Measurements from ENCODE around the gene CDR2. TPM values are rescaled to one million over a fixed set of nuclear protein-coding genes. Genes with fewer than 3 reads are reported as not detected.

CDR2 gene
- total and polyA plus RNA-seq, 8 donors: 8.9 to 198 (median 22.2) TPM

GRCh38 chr16:22320572-22321339 lies 53.7 kb downstream of the CDR2 start:
- no peak for DNase-seq
- TF ChIP-seq, protein P1, sequence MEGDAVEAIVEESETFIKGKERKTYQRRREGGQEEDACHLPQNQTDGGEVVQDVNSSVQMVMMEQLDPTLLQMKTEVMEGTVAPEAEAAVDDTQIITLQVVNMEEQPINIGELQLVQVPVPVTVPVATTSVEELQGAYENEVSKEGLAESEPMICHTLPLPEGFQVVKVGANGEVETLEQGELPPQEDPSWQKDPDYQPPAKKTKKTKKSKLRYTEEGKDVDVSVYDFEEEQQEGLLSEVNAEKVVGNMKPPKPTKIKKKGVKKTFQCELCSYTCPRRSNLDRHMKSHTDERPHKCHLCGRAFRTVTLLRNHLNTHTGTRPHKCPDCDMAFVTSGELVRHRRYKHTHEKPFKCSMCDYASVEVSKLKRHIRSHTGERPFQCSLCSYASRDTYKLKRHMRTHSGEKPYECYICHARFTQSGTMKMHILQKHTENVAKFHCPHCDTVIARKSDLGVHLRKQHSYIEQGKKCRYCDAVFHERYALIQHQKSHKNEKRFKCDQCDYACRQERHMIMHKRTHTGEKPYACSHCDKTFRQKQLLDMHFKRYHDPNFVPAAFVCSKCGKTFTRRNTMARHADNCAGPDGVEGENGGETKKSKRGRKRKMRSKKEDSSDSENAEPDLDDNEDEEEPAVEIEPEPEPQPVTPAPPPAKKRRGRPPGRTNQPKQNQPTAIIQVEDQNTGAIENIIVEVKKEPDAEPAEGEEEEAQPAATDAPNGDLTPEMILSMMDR (IDR thresholded peaks at IDR 0.05): no peak
- no peak for TF ChIP-seq EP300 (IDR thresholded peaks at IDR 0.05)
- TF ChIP-seq POLR2AphosphoS5 (IDR thresholded peaks at IDR 0.05): no peak
- TF ChIP-seq POLR2A (IDR thresholded peaks at IDR 0.05): no peak
- H3K27ac ChIP-seq: no peak overlapping the region
- no peaks in the 10 kb centered on the region for H3K9me3 ChIP-seq
- no peaks in the 10 kb centered on the region for H3K27me3 ChIP-seq
- H3K4me3 ChIP-seq: no peak overlapping the region
- peaks cover 64 to 100% (median 99%) of the 10 kb centered on the region in 4 donors for H3K36me3 ChIP-seq
- intact Hi-C loops (cut with DNase I; ENCODE audit: low total_unique reads): no loop called here
- WGBS, 5 donors: 75 to 82% (median 78%) methylated on average over 13 of the region's 13 CpGs
- H3K4me1 ChIP-seq: peaks cover 0 to 12% (median 5%) of the 10 kb centered on the region in 4 donors

DNA sequence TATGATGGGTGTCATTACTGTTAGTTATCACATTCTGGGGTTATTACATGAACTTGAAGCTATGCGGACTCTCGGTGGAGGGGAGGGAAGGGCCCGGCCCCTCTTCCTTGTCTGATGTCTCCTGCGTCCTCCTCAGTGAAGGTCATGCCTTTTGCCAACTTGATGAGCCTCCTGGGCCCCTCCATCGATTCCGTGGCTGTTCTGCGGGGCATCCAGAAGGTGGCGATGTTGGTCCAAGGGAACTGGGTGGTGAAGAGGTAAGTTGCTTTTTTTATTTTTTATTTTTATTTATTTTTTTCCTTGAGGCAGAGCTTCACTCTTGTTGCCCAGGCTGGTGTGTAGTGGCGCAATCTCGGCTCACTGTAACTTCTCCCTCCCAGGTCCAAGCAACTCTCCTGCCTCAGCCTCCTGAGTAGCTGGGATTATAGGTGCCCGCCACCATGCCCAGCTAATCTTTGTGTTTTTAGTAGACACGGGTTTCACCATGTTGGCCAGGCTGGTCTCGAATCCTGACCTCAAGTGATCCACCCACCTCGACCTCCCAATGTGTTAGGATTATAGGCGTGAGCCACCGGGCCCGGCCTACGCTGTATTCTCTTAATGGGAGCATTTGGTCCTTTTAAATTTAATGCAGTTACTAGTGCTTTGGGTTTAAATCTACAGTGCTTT lies 55.6 kb downstream of the CDR2 start:
- DNase-seq: peak; percentile 39 to 43
- H3K36me3 ChIP-seq: peaks cover 55 to 100% (median 99%) of the 10 kb centered on the region in 4 donors
- intact Hi-C loops (cut with DNase I; ENCODE audit: low total_unique reads): no loop called here

GRCh38 chr16:22317625-22318024 lies 56.8 kb downstream of the CDR2 start:
- Histone ChIP-seq H3K36me3 (peaks cover 63 to 100% (median 99%) of the 10 kb centered on the region in 4 donors), H3K27ac (no peak overlapping the region), H3K27me3 (no peaks in the 10 kb centered on the region), H3K9me3 (no peaks in the 10 kb centered on the region), H3K4me1 (peaks cover 0 to 12% (median 5%) of the 10 kb centered on the region in 4 donors), H3K4me3 (no peak overlapping the region)
- no peak for DNase-seq
- WGBS, 5 donors: 88 to 94% (median 93%) methylated on average over 6 of the region's 6 CpGs
- intact Hi-C loops (cut with DNase I; ENCODE audit: low total_unique reads): no loop called here
- TF ChIP-seq, protein P1 (IDR thresholded peaks at IDR 0.05): no peak
- TF ChIP-seq EP300 (IDR thresholded peaks at IDR 0.05) (no peak), POLR2AphosphoS5 (IDR thresholded peaks at IDR 0.05) (no peak), POLR2A (IDR thresholded peaks at IDR 0.05) (no peak)

More for the DNA sequence above, 55.6 kb downstream of the CDR2 start:
- H3K4me3 ChIP-seq: no peak overlapping the region
- H3K27ac ChIP-seq: no peak overlapping the region
- TF ChIP-seq POLR2A (IDR thresholded peaks at IDR 0.05): no peak
- TF ChIP-seq, protein P1 (IDR thresholded peaks at IDR 0.05): peak in 4 of 7 experiments; percentile 34 to 55 (median 42)
- peaks cover 0 to 12% (median 5%) of the 10 kb centered on the region in 4 donors for H3K4me1 ChIP-seq
- H3K27me3 ChIP-seq: no peaks in the 10 kb centered on the region
- no peaks in the 10 kb centered on the region for H3K9me3 ChIP-seq
- 72 to 82% (median 78%) methylated on average over 18 of the region's 18 CpGs for WGBS, 5 donors

- intact Hi-C loops (cut with DNase I; ENCODE audit: low total_unique reads): no loop called here
- H3K4me1 ChIP-seq: peaks cover 0 to 12% (median 5%) of the 10 kb centered on the region in 4 donors
- no peak overlapping the region for H3K4me3 ChIP-seq
- no peak for DNase-seq
- peaks cover 67 to 100% (median 99%) of the 10 kb centered on the region in 4 donors for H3K36me3 ChIP-seq
- no peak overlapping the region for H3K27ac ChIP-seq
- 82 to 86% (median 85%) methylated on average over 8 to 17 of the region's 17 CpGs for WGBS, 5 donors
- no peaks in the 10 kb centered on the region for H3K9me3 ChIP-seq
- TF ChIP-seq, protein P1 (IDR thresholded peaks at IDR 0.05): no peak
- TF ChIP-seq EP300 (IDR thresholded peaks at IDR 0.05) (no peak), POLR2A (IDR thresholded peaks at IDR 0.05) (no peak), POLR2AphosphoS5 (IDR thresholded peaks at IDR 0.05) (no peak)
- no peaks in the 10 kb centered on the region for H3K27me3 ChIP-seq
Measured at GRCh38 chr16:22317001-22317530, 57.4 kb downstream of the CDR2 start.

Data from stomach (tissue), 9 donors.